Activated CD4-positive, alpha-beta T cell treated with anti-CD3 and anti-CD28 coated beads, Interleukin-2, amount 50 U/mL, for 1 hour (primary cell): ENCODE results near the gene MCU.
"Not testable (repeated sequence)": the region's sequence is repeated elsewhere in the genome, so short reads cannot be mapped to it uniquely, and the experiment has no call there.

Experiments
- DNase-seq: peaks from one replicate; pipeline ENCODE4 v3.0.0-alpha.2; 2020

MCU gene

GRCh38 chr10:72691863-72692743, at the start of gene MCU:
MCU (plus strand) TSS chr10:72692143; CDS start chr10:72692152, 9 bp downstream.
- peak; percentile 92 for DNase-seq

- no peak for DNase-seq
These were observed 49.6 kb upstream of the MCU start for GRCh38 chr10:72642318-72642717.

DNA sequence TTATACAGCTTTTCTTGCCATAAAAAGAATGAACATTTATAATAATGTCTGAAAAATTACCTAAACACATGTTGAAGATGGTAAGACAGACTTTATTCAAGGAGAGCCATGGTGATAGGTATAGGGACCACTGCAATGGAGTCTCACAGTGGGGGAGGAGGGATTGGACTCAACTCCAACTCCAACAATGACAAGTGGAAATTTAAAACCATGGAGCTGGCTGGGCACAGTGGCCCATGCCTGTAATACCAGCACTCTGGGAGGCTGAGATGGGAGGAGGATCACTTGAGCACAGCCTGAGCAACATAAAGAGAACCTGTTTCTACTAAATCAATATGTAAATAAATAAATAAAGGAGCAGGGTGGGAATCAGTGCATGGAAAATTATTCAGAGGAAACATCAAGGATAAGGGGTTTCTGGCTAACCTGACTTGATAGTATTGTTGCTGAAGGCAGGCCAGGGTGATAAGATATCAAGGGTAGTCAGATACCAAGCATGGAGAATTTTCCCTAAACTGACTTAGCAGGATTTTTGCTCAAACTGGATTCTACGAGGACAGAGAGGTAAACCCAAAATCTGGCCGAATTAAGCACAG, 46.6 kb upstream of the MCU start:
- DNase-seq: no peak

DNA sequence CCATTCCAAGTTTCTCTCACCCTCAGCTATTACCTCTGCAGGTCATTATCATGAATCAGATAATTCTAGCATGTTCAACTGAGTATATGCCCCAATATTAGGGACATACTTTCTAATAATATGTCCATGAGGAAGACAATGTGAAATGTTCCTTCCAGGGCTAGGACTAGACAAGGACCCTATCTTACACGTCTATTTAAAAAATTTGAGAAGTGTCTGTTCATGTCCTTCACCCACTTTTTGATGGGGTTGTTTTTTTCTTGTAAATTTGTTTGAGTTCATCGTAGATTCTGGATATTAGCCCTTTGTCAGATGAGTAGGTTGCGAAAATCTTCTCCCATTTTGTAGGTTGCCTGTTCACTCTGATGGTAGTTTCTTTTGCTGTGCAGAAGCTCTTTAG, 45.0 kb upstream of the MCU start:
- not testable (repeated sequence) for DNase-seq

GRCh38 chr10:72648301-72648700, 43.6 kb upstream of the MCU start:
- no peak for DNase-seq

- no peak for DNase-seq
These were observed 42.7 kb upstream of the MCU start for GRCh38 chr10:72649291-72649690.

GRCh38 chr10:72653383-72654096, 38.4 kb upstream of the MCU start:
- no peak for DNase-seq

DNA sequence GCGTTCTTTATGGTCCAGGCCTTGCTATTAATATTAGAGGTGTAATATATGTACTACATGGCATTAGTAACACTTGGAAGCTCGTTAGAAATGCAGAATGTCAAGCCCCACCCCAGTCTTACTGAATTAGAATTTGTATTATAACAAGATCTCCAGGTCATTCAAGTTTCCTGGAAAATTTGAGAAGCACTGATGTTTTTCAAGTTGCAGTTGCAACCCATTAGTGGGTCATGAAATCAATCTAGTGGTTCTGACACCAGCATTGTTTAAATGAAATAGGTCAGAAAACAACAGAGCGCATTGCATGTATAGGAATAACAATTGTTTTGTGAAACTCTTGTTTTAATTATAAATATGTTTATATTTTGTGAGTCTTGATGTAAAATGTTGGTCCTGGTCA, 37.2 kb upstream of the MCU start:
- no peak for DNase-seq

GRCh38 chr10:72658696-72659400, 33.1 kb upstream of the MCU start:
- DNase-seq: no peak

DNA sequence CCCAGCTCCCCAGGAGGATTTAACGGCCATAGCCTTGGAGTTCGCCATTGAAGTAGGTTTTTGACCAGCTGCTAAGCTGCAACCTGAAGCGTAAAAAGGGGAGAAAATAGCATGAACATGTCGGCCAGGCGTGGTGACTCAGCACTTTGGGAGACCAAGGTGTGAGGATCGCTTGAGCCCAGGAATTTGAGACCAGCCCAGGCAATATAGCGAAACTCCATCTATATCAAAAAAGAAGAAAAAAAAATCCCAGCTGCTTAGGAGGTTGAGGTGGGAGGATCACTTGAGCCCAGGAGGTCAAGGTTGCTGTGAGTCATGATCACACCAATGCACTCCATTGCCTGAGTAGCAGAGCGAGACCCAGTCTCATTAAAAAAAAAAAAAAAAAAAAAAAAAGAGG, 32.2 kb upstream of the MCU start:
- no peak for DNase-seq

DNA sequence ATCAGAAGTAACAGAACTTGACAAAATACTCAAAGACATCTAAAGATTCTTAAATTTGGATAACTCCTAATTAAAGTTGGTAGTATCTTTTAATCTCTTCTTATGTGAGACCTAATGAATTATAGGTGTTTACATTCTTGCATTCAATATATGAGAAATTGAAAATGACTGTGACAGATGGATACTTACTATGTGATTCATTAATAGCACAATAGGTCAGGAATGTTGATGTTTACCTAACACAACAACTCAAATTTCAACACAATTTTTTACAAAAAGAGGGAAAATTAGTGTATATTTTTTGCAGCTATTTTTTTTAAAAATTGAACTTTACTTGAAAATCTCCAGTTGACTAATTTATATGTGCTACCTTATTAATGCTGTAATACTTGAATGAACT, 31.7 kb upstream of the MCU start:
- no peak for DNase-seq

GRCh38 chr10:72661431-72661830, 30.5 kb upstream of the MCU start:
- DNase-seq: no peak

DNA sequence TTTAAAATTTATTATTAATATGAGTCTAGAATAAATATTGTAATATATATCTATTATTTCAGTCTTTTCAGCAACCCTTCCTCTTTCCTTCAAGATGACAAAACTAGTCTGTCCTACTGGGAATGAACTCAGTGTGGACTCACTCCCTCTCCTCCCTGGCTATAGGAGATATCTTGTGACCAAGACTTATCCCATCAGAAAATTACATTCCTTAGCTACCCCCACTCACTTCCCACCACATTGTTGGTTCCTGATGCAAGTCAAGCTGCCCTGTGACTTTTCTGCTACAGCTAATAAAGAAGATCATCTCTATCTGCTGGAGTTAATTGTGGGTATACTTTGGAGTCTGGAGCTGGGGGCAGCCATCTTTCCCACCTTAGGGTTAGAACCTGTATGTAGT, 28.0 kb upstream of the MCU start:
- DNase-seq: no peak

DNA sequence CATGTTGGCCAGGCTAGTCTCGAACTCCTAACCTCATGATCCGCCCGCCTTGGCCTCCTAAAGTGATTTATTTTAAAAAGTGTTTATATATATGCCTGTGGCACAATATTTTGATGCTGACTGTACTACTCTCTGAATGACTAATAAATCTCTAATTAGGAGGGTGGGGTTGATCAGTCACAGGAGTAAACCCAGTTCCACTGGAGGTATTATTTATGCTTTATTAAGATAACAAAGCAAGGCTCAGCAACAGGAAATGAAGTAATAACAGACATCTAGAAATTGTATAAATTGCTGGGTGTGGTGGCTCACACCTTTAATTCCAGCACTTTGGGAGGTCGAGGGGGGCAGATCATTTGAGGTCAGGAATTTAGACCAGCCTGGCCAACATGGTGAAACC, 26.0 kb upstream of the MCU start:
- no peak for DNase-seq

- DNase-seq: no peak
These were observed 24.6 kb upstream of the MCU start for GRCh38 chr10:72667207-72667864.

DNA sequence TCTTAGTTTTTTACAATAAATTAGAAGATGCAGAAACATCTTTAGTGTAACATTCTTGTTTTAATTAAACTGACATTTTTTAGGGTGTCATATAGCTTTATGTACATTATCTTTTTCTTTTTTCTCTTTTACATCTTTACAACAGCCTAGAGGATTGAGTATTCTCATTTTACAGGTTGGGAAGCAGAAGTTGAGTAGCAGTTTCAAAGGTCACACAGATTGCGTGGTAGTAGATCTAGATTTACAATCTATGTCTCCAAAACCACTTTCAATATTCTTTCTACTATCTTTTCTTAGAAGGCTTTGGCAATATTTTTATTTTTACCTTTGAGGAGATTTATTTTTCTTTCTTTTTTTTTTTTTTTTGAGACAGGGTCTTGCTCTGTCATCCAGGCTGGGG, 18.7 kb upstream of the MCU start:
- DNase-seq: no peak

- DNase-seq: not testable (repeated sequence)
These were observed 17.8 kb upstream of the MCU start for GRCh38 chr10:72674174-72674573.

DNA sequence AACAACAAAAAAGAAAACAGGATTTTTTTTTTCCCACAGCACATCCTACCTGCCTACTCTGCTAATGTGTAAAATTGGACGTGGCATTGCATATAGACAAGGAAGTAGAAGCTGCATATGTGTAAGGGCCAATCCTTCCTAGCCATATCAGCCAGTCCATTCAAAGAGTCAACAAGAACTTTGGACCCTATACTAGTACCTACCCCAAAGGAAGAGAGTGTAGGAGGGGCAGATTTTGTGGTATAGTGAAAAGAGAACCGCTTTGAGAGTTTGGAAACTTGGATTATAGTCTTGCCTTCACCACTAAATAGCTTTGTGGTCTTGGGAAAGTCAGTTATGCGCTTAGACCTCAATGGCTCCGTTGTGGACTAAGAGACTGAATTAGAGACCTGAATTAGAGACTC, 12.1 kb upstream of the MCU start:
- no peak for DNase-seq

DNA sequence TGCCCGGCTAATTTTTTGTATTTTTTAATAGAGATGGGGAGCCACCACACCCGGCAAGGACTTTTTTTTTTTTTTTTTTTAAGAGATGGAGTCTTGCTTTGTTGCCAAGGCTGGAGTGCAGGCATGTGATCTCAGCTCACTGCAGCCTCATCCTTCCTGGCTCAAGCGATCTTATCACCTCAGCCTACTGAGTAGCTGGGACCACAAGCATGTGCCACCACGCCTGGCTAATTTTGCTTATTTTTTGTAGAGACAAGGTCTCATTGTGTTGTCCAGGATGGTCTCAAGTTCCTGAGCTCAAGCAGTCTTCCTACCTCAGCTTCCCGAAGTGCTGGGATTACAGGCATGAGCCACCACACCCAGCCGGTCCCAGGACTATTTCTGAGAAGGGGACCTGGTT, 9.3 kb upstream of the MCU start:
- DNase-seq: no peak

DNA sequence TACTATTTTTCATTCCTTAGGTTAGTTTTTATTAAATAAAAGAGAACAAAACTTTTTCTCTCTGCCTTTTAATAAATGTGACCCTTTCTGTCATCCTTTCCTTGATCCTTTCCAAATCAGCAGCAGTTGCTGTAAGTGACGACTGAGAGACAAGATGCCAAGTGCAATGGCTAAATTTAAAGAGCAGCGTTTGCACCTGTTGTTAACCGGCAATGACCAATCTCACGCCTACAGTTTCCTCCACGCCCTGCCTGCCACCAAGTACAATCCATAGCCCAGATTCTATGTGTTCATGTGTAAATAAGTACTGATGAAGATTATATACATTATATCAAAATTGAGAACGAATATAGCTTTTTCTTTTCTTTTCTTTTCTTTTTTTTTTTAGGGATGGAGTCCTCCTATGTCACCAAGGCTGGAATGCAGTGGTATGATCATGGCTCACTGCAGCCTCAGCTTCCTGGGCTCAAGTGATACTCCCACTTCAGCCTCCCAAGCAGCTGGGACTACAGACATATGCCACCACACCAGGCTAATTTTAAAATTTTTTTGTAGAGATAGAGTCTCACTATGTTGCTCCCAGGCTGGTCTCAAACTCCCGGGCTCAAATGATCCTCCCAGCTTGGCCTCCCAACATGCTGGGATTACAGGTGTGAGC, 6.5 kb upstream of the MCU start:
- DNase-seq: no peak

GRCh38 chr10:72686430-72686829, 5.5 kb upstream of the MCU start:
- DNase-seq: not testable (repeated sequence)

DNA sequence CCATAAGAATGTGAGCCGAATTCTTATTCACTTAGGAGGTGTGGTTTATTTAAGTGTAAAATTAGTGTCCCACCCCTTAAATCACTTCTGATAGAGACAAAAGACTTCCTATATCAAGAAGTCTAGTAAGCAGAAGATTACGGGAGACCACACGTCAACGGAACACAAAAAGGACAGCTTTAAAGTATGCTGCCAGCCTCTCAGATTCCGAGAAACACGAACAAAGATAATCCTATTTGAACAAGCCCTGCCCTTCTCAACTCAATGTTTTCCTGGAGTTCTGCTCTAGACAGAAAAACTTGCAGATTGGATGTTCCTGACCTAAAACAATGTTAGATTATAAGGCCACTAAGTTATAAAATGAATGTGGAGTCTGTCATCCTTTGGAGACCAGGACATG, 4.9 kb upstream of the MCU start:
- no peak for DNase-seq
